ENCODE results near the gene LCN2.

The LCN2 gene

GRCh38 chr9:128153947-128154695, 4.9 kb downstream of the LCN2 start:
- no peaks in the 10 kb centered on the region for H3K9me2 ChIP-seq (replicated peaks; ENCODE audit: low read depth, low read length)
- no peaks in the 10 kb centered on the region for H3K27me3 ChIP-seq (ENCODE audit: insufficient read depth, low read length, poor library complexity, severe bottlenecking)
- H4K20me1 ChIP-seq (ENCODE audit: insufficient read depth, low read length, poor library complexity, severe bottlenecking) = no peaks in the 10 kb centered on the region
- no peak overlapping the region for H3K9ac ChIP-seq (ENCODE audit: low read depth, low read length, poor library complexity, severe bottlenecking)
- no peaks in the 10 kb centered on the region for H3K9me3 ChIP-seq (ENCODE audit: insufficient read depth, low read depth, low read length)
- H3K4me3 ChIP-seq (ENCODE audit: low read length, poor library complexity, severe bottlenecking) = no peak overlapping the region
- no peak overlapping the region for H2AFZ ChIP-seq (ENCODE audit: low read length)
- peaks cover 5% of the 10 kb centered on the region for H3K4me1 ChIP-seq (ENCODE audit: insufficient read depth, low read length, poor library complexity, severe bottlenecking)
- H3K79me2 ChIP-seq (ENCODE audit: insufficient read depth, low read length) = no peaks in the 10 kb centered on the region
- TF ChIP-seq EZH2phosphoT487 (IDR thresholded peaks at IDR 0.05; ENCODE audit: borderline replicate concordance) (no peak), CTCF (conservative IDR thresholded peaks at IDR 0.05; ENCODE audit: low read length) (no peak)
- no peaks in the 10 kb centered on the region for H3K36me3 ChIP-seq (ENCODE audit: insufficient read depth, low read length)
- no peak overlapping the region for H3K4me2 ChIP-seq (ENCODE audit: low read depth, low read length, poor library complexity, severe bottlenecking)
- H3F3A ChIP-seq (ENCODE audit: low read depth) = no peaks in the 10 kb centered on the region

- H3K4me2 ChIP-seq (ENCODE audit: low read depth, low read length, poor library complexity, severe bottlenecking) = no peak overlapping the region
- no peaks in the 10 kb centered on the region for H3F3A ChIP-seq (ENCODE audit: low read depth)
- no peak overlapping the region for H3K4me3 ChIP-seq (ENCODE audit: low read length, poor library complexity, severe bottlenecking)
- peaks cover 9% of the 10 kb centered on the region for H3K4me1 ChIP-seq (ENCODE audit: insufficient read depth, low read length, poor library complexity, severe bottlenecking)
- peaks cover 5% of the 10 kb centered on the region for H4K20me1 ChIP-seq (ENCODE audit: insufficient read depth, low read length, poor library complexity, severe bottlenecking)
- no peaks in the 10 kb centered on the region for H3K9me2 ChIP-seq (replicated peaks; ENCODE audit: low read depth, low read length)
- H3K9ac ChIP-seq (ENCODE audit: low read depth, low read length, poor library complexity, severe bottlenecking) = no peak overlapping the region
- H3K36me3 ChIP-seq (ENCODE audit: insufficient read depth, low read length) = no peaks in the 10 kb centered on the region
- no peak overlapping the region for H2AFZ ChIP-seq (ENCODE audit: low read length)
- H3K9me3 ChIP-seq (ENCODE audit: insufficient read depth, low read depth, low read length) = no peaks in the 10 kb centered on the region
- no peaks in the 10 kb centered on the region for H3K27me3 ChIP-seq (ENCODE audit: insufficient read depth, low read length, poor library complexity, severe bottlenecking)
- H3K79me2 ChIP-seq (ENCODE audit: insufficient read depth, low read length) = peaks cover 7% of the 10 kb centered on the region
- no peak for TF ChIP-seq EZH2phosphoT487 (IDR thresholded peaks at IDR 0.05; ENCODE audit: borderline replicate concordance)
- no peak for TF ChIP-seq CTCF (conservative IDR thresholded peaks at IDR 0.05; ENCODE audit: low read length)
Measured at GRCh38 chr9:128155736-128156500, 6.7 kb downstream of the LCN2 start.

- H3K4me2 ChIP-seq (ENCODE audit: low read depth, low read length, poor library complexity, severe bottlenecking) = peak overlapping the region; percentile 83
- peak overlapping the region; percentile 77 for H3K4me3 ChIP-seq (ENCODE audit: low read length, poor library complexity, severe bottlenecking)
- no peaks in the 10 kb centered on the region for H3K9me3 ChIP-seq (ENCODE audit: insufficient read depth, low read depth, low read length)
- TF ChIP-seq EZH2phosphoT487 (IDR thresholded peaks at IDR 0.05; ENCODE audit: borderline replicate concordance) (no peak), CTCF (conservative IDR thresholded peaks at IDR 0.05; ENCODE audit: low read length) (no peak)
- no peaks in the 10 kb centered on the region for H3K9me2 ChIP-seq (replicated peaks; ENCODE audit: low read depth, low read length)
- peak overlapping the region; percentile 78 for H3K9ac ChIP-seq (ENCODE audit: low read depth, low read length, poor library complexity, severe bottlenecking)
- peaks cover 21% of the 10 kb centered on the region for H3K4me1 ChIP-seq (ENCODE audit: insufficient read depth, low read length, poor library complexity, severe bottlenecking)
- H2AFZ ChIP-seq (ENCODE audit: low read length) = peak overlapping the region; percentile 85
- peaks cover 30% of the 10 kb centered on the region for H3K79me2 ChIP-seq (ENCODE audit: insufficient read depth, low read length)
- no peaks in the 10 kb centered on the region for H3K27me3 ChIP-seq (ENCODE audit: insufficient read depth, low read length, poor library complexity, severe bottlenecking)
- H3K36me3 ChIP-seq (ENCODE audit: insufficient read depth, low read length) = peaks cover 21% of the 10 kb centered on the region; the same call in 1 of the 2 replicates
- peaks cover 9% of the 10 kb centered on the region for H4K20me1 ChIP-seq (ENCODE audit: insufficient read depth, low read length, poor library complexity, severe bottlenecking)
- no peaks in the 10 kb centered on the region for H3F3A ChIP-seq (ENCODE audit: low read depth)
Measured at GRCh38 chr9:128159522-128159783, 10.2 kb downstream of the LCN2 start.

All from Loucy (cell line).